SK-N-SH (cell line): ENCODE data around the gene OR2T34. TPM values are rescaled to one million over a fixed set of nuclear protein-coding genes. Genes with fewer than 3 reads are reported as not detected.
"Not testable (repeated sequence)": the region's sequence is repeated elsewhere in the genome, so short reads cannot be mapped to it uniquely, and the experiment has no call there.

ENCODE experiments used
- CTCF ChIA-PET: fragments of 300-600, 350-600 bp; formaldehyde crosslinking; extraction: SDS; loops from one replicate; lab custom pipeline; 2021; lab: Yijun Ruan, JAX
- POLR2A ChIA-PET: fragments of 350-600 bp; sonication (Branson Sonifier 250); formaldehyde crosslinking; extraction: SDS; loops from one replicate; lab custom pipeline; 2020; ENCODE audit warnings: antibody characterized with exemption, inconsistent platforms; lab: Yijun Ruan, JAX
- DNase-seq: peaks from one replicate; pipeline ENCODE4 v3.0.0; 2012
- H2AFZ ChIP-seq: fragments of 200-600 bp; sonication (generic); 2 replicates; pipeline ENCODE4 v1.8.1; 2016; ENCODE audit warnings: antibody characterized with exemption, mild to moderate bottlenecking, low read depth
- H3F3A ChIP-seq: fragments of 200-600 bp; sonication (generic); replicated peaks from 2 replicates; pipeline ENCODE3; 2016; ENCODE audit warnings: antibody characterized with exemption, mild to moderate bottlenecking; ENCODE audit not compliant: insufficient read depth
- H3K27ac ChIP-seq, 2 experiments: fragments of 200-500 bp in 1 of 2; fragments of 200-600 bp in 1 of 2; sonication (Bioruptor generic) in 1 of 2; sonication (generic), shearing (Covaris generic) in 1 of 2; 2 replicates each; pipeline versions ENCODE4 v1.5.1 to v1.6.1; 2014 to 2016; ENCODE audit warnings: low read depth in 2 of 2, inconsistent platforms in 1 of 2, low read length in 1 of 2, mild to moderate bottlenecking in 1 of 2, mixed read lengths in 1 of 2
- H3K27me3 ChIP-seq: fragments of 200-600 bp; sonication (generic), shearing (Covaris generic); 2 replicates; pipeline ENCODE4 v1.6.1; 2016; ENCODE audit warnings: mixed run types; ENCODE audit not compliant: insufficient read depth
- H3K36me3 ChIP-seq, 2 experiments: fragments of 200-500 bp in 1 of 2; fragments of 200-600 bp in 1 of 2; sonication (Bioruptor generic) in 1 of 2; sonication (generic) in 1 of 2; replicated peaks in 1 of 2; 2 replicates each; pipeline versions ENCODE3 to v1.5.1; 2014 to 2016; ENCODE audit warnings: low read length in 1 of 2, mild to moderate bottlenecking in 1 of 2; ENCODE audit not compliant: insufficient read depth in 2 of 2, control insufficient read depth in 1 of 2
- H3K4me1 ChIP-seq, 2 experiments: fragments of 200-500 bp in 1 of 2; fragments of 200-600 bp in 1 of 2; sonication (Bioruptor generic) in 1 of 2; sonication (generic), shearing (Covaris generic) in 1 of 2; 2 replicates each; pipeline versions ENCODE4 v1.5.1 to v1.6.1; 2014 to 2016; ENCODE audit warnings: low read depth in 1 of 2, low read length in 1 of 2, mixed run types in 1 of 2; ENCODE audit not compliant: insufficient read depth in 2 of 2, control insufficient read depth in 1 of 2
- H3K4me2 ChIP-seq: fragments of 200-600 bp; sonication (generic), shearing (Covaris generic); 2 replicates; pipeline ENCODE4 v1.6.1; 2017; ENCODE audit warnings: mixed run types
- H3K4me3 ChIP-seq, 2 experiments: fragments of 200-500 bp in 1 of 2; fragments of 200-600 bp in 1 of 2; sonication (Bioruptor generic) in 1 of 2; sonication (generic), shearing (Covaris generic) in 1 of 2; 2 replicates each; pipeline versions ENCODE4 v1.5.1 to v1.8.1; 2014 to 2016; ENCODE audit warnings: low read depth in 2 of 2, inconsistent platforms in 1 of 2, low read length in 1 of 2, mild to moderate bottlenecking in 1 of 2, mixed read lengths in 1 of 2, moderate library complexity in 1 of 2
- H3K79me2 ChIP-seq: fragments of 200-600 bp; sonication (generic); 2 replicates; pipeline ENCODE4 v1.8.1; 2017; ENCODE audit warnings: mild to moderate bottlenecking; ENCODE audit not compliant: insufficient read depth
- H3K9ac ChIP-seq: fragments of 200-600 bp; sonication (generic); 2 replicates; pipeline ENCODE4 v1.6.1; 2017; ENCODE audit warnings: mixed run types
- H3K9me2 ChIP-seq: fragments of 200-600 bp; sonication (generic); 2 replicates; pipeline ENCODE4 v1.6.1; 2017; ENCODE audit warnings: mixed run types
- H3K9me3 ChIP-seq: fragments of 200-600 bp; sonication (generic); 2 replicates; pipeline ENCODE4 v1.6.1; 2017; ENCODE audit warnings: mixed run types, mild to moderate bottlenecking, moderate library complexity
- H4K20me1 ChIP-seq: fragments of 200-600 bp; sonication (generic); 2 replicates; pipeline ENCODE4 v1.6.1; 2017; ENCODE audit warnings: mild to moderate bottlenecking, mixed run types; ENCODE audit not compliant: insufficient read depth
- WGBS: methylation state at CpG from one replicate; pipeline ENCODE4 v1.1.6; 2017; ENCODE audit warnings: low lambda C conversion rate; 5-methylcytosine and 5-hydroxymethylcytosine counted together
- polyA plus RNA-seq, 3 experiments: library from polyadenylated mRNA; depleted of rRNA; stranded (reverse); fragments of >200 nt; gene quantifications; 2 replicates each; pipeline ENCODE4 v1.2.3, GENCODE V29; 2012

Gene OR2T34
- polyA plus RNA-seq, 1 of the 3 experiments (the other 2 are of a cell fraction) = not detected

GRCh38 chr1:248570811-248571210 lies 3.7 kb downstream of the OR2T34 start:
- POLR2A ChIA-PET, DNase-seq, H3K4me3 ChIP-seq, H2AFZ ChIP-seq, H3K79me2 ChIP-seq, H3K9me3 ChIP-seq, H3K9ac ChIP-seq, H3K4me1 ChIP-seq, CTCF ChIA-PET, H4K20me1 ChIP-seq, H3K9me2 ChIP-seq, H3F3A ChIP-seq, H3K27me3 ChIP-seq, H3K4me2 ChIP-seq, H3K36me3 ChIP-seq, H3K27ac ChIP-seq: not testable (repeated sequence)
- 3% methylated on average over 3 of the region's 3 CpGs for WGBS

DNA sequence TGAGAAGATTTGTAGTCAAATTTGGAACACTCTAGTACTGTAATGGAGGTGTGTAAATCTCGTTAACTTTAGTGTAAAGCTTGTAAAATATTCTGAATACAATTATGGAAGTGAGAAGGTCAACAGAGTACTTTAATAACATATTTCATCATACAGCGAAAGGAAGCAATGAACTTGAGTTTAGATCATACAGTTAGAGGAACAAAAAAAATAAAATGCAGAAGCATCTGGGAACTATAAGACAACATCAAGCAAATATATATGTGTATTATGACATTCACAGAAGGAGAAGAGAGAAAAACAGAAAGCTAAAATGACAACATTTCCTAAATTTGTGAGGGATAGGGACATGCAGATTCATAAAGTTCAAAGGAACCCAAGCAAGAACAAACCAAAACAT lies 5.5 kb downstream of the OR2T34 start:
- H3K9me3 ChIP-seq, H3K27ac ChIP-seq, H3K4me1 ChIP-seq, H3F3A ChIP-seq, H3K9me2 ChIP-seq, H3K27me3 ChIP-seq, CTCF ChIA-PET, POLR2A ChIA-PET, DNase-seq, H3K4me3 ChIP-seq, H3K36me3 ChIP-seq, H2AFZ ChIP-seq, H3K4me2 ChIP-seq, H4K20me1 ChIP-seq, H3K9ac ChIP-seq, H3K79me2 ChIP-seq: not testable (repeated sequence)
- 5% methylated on average over 2 of the region's 2 CpGs for WGBS

DNA sequence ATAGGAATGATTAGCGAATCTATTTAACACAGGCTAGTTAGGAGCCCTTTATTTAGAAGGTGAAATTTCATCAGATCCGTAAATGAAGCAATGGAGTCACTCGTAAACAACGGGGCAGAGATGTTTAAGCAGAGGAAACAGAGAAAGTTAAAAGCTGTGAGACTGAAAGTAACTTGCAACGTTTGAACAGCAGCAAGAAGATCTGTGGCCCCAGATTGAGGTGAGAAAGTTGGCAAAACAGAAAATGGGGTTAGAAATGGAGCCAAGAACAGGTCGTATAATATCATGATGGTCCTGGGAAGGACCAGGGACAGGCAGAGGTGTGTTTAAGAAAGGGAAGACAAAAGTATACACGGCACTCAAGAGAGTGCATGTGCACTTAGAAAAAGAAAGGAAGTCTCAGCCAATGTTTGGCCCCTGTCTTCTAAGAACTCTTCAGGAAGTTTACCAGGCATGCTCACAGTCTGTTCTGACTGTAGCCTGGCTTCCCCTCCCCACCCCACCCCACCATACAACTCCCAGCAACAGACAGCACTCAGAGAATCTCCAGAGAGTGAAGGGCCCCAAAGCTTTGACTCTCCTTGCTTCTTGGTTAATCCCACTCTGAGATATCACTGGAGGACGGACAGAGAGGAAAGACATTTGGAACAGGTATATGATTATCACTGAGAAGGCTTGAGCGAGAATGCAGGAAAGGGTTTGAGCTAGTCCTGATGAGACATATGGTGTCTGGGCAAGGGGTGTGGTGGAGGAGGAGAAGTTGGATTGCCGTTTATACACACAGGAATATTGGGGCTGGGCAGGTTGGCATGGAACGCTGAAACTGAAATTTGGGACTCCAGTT lies 8.8 kb downstream of the OR2T34 start:
- H3K9ac ChIP-seq, H3K27me3 ChIP-seq, H3K9me3 ChIP-seq, H2AFZ ChIP-seq, H3F3A ChIP-seq, CTCF ChIA-PET, DNase-seq, H3K4me3 ChIP-seq, H3K79me2 ChIP-seq, H3K27ac ChIP-seq, H3K9me2 ChIP-seq, H4K20me1 ChIP-seq, POLR2A ChIA-PET, H3K4me1 ChIP-seq, H3K36me3 ChIP-seq: not testable (repeated sequence)
- WGBS = under 1% methylated on average over 11 of the region's 11 CpGs
- H3K4me2 ChIP-seq = peak overlapping the region; percentile 50; the same call in 1 of the 2 replicates

- DNase-seq, H3K36me3 ChIP-seq, H3K4me1 ChIP-seq, H4K20me1 ChIP-seq, H3K4me2 ChIP-seq, H3K4me3 ChIP-seq, H2AFZ ChIP-seq, H3K9me2 ChIP-seq, POLR2A ChIA-PET, H3K79me2 ChIP-seq, H3K27me3 ChIP-seq, H3F3A ChIP-seq, H3K9ac ChIP-seq, H3K27ac ChIP-seq, H3K9me3 ChIP-seq, CTCF ChIA-PET: not testable (repeated sequence)
- 5% methylated on average over 1 of the region's 3 CpGs for WGBS
Measured at GRCh38 chr1:248562672-248563071, 11.9 kb downstream of the OR2T34 start, which contains the start of gene OR2T29. TSS of gene OR2T29 (minus strand) at chr1:248562772. CDS start at chr1:248559491, 3,281 bp downstream.

- H3K27ac ChIP-seq, POLR2A ChIA-PET, H2AFZ ChIP-seq, H3K27me3 ChIP-seq, DNase-seq, H3F3A ChIP-seq, H4K20me1 ChIP-seq, CTCF ChIA-PET, H3K4me3 ChIP-seq, H3K9ac ChIP-seq, H3K79me2 ChIP-seq, H3K4me1 ChIP-seq, H3K9me3 ChIP-seq, H3K9me2 ChIP-seq, H3K4me2 ChIP-seq, H3K36me3 ChIP-seq: not testable (repeated sequence)
- no CpG with 5 or more reads among the region's 6 CpGs for WGBS
Measured at GRCh38 chr1:248551027-248551426, 23.5 kb downstream of the OR2T34 start.

GRCh38 chr1:248547383-248547782 lies 27.2 kb downstream of the OR2T34 start:
- H3F3A ChIP-seq, H3K4me2 ChIP-seq, H3K36me3 ChIP-seq, H3K9me2 ChIP-seq, H3K4me3 ChIP-seq, H3K27me3 ChIP-seq, H3K4me1 ChIP-seq, H3K9me3 ChIP-seq, H4K20me1 ChIP-seq, H3K79me2 ChIP-seq, POLR2A ChIA-PET, H3K27ac ChIP-seq, CTCF ChIA-PET, DNase-seq, H2AFZ ChIP-seq, H3K9ac ChIP-seq: not testable (repeated sequence)
- no CpG with 5 or more reads among the region's 2 CpGs for WGBS
